GM12873 (cell line): ENCODE results near the gene ARHGAP6.

ENCODE experiments used
- CTCF ChIP-seq: IDR thresholded peaks from 2 replicates; pipeline ENCODE4 v1.5.1; 2012; ENCODE audit warnings: low read depth, mild to moderate bottlenecking, moderate library complexity, low read length, control low read depth; ENCODE audit not compliant: insufficient read depth; ENCODE audit errors: missing control alignments

ARHGAP6 gene

DNA sequence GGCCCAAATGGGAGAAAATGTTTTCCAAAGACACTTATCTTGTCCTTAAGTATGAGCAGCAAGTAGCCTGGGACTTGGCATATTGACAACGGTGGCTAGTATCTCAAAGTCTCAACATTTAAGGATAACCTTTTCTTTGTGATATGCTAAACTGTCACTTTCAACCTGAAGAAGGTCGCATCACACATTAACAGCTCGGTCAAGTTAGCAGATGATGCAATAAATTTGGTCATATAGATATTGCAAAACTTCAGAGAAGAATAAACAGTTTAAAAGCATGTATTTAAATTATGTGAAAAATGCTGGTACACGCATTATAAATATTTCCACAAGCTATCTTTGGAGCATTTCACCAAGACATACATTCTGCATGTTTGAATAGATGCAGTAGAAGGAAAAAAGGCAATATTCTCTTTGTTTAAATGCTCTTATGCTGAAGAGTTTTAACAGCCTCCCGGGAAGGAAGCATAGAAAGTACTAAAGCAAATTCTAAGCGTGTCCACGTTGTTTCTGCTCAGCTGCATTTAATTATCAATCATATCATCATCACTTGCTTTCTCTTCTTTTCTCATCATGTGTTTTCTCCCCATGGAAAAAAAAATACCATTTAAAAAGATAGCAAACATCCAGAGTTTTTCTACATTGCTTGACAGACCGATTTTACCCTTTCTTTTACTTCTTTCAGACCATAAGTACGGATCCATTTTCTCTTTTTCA, 24.2 kb downstream of the ARHGAP6 start:
- no peak for TF ChIP-seq CTCF

GRCh38 chrX:11640089-11640488, 25.6 kb downstream of the ARHGAP6 start:
- TF ChIP-seq CTCF = no peak

GRCh38 chrX:11632732-11633131, 33.0 kb downstream of the ARHGAP6 start:
- no peak for TF ChIP-seq CTCF

DNA sequence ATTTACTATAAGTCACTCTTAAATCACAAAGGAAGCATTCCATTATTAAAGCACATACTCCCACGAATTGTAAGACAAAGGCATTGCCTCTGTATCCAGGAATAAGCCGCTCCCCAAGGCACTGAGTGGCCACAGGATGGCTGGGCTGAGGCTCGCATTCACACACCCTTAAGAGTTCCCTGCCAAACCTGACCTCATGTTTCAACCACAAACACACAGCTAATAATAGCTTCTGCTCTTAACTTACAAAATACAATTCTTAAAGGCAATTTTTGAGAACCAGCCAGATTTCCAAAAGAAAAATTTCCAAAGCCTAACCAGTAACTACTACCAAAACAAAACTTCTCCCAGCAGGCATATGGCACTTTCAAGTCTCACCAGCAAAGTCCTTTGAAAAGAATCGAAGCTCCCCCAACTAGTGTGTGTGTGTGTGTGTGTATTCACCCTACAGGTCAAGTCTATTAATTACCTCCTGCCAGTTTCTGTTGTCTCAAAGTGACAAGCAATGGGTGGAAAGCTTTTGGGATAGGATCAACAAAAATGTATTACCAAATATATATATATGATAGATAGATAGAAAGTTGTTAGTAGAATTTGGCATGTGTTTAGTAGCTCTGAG, 36.0 kb downstream of the ARHGAP6 start:
- TF ChIP-seq CTCF = no peak

DNA sequence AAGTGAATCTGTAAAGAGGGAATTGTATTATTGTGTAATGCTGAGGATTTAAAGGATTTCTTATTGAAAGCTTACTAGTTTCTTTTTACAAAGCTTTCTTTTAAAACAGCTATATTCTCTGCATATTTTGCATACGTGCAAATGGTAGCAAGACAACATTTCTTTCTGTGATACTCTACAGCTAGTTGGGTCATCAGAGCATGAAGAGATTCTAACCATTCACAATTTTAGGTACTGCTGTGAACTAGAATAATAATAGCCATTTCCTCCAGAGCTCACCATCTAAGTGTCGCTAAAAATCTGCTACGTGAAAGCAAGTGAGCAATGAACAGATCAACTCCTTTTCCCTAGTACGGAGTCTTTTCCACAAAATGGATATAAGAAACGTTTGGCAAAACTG, 37.3 kb downstream of the ARHGAP6 start:
- TF ChIP-seq CTCF = no peak

DNA sequence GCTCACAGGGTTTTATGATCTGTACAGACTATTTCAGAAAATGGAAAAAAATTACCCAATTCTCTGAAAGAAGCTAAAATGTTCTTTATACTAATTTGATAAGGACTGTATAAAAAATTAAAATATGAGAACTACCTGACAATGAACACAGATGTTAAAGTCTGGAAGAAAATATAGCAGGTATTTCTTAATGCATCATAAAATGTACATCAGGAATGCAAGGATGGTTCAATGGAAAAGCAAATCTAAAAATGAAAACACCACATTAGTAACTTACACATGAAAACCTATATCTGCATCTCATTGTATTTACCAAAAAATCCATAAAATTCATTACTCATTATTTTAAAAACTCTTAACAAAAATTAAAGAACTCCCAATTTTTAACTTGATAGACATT, 39.4 kb downstream of the ARHGAP6 start:
- no peak for TF ChIP-seq CTCF

DNA sequence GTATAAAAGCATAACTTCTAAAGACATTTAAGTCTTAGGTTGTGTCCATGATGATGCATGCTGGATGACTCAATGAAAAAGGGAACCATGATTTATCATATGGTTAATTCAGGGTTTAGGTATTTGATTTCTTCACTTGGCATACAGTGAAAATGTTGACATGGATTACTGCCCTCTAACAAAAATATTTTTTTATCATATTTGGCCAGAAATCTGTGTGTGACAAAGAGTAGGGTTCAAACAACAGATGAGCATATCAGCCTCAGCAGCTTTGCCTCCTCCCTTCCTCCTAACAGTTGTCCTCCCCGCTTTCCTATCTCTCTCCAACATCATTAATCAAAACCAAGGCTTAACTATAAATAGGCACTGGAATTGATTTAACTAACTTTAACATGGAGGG, 46.3 kb downstream of the ARHGAP6 start:
- TF ChIP-seq CTCF = no peak
